ENCODE results near the gene FUT3.

Gene FUT3

DNA sequence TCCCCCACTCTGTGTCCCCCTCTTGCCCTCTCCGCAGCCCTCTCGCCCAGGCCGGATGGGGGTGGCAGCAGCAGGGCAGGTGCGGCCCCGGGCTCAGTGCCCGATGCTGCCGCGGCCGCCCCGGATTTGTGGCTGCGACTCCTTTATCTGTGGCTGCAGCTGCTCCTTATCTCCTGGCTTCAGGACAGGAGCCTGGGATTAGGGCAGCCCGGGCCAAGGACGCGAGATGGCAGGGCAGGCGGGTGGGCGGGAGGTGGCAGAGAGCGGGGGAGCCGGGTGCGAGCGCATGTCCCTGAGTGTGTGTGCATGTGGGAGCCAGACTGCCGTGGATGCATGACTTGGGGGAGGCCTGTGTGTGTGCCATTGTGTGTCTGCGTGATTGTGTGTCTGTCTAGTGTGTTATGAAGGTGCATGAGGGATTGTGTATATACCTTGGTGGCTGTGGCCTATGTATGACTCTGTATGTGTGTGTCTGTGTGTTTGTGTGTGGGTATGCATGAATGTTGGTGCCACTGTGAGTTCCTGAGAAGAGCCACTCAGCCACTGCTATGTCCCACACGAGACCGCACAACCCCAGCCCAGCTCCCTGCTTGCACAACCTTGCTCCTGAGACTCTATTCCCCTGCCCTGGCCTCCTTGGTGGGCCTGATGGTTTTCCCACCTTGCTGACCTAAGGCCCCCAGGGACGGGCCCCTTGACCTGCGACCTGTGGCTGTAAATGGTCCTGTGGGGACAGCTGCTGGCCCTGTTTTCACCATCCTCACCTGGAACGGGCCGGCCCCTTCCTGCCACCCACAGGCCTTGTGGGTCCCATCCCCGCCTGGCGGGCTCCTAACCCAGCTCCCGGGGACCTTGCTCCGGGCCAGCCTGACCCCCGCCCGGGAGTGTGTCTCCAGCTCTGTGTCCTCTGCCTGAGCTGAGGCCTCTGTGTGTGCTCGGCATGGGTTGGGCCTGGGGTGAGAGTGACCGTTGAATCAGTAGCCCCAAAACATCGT, 51.7 kb downstream of the FUT3 start:
- no peak for DNase-seq

DNA sequence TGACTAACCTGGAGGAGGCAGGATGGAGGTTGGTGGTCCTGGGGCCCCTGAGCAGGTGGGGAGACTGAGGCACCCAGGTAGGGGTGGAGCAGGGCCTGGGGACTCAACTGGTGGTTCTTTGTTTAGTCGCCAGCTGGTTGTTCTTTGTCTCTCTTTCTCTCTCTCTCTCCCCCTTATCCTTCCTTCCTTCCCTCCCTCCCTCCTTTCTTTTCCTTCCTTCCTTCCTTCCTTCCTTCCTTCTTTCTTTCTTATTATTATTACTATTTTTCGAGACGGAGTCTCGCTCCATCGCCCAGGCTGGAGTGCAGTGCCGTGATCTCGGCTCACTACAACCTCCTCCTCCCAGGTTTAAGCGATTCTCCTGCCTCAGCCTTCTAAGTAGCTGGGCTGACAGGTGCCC, 53.0 kb downstream of the FUT3 start:
- DNase-seq: no peak

DNA sequence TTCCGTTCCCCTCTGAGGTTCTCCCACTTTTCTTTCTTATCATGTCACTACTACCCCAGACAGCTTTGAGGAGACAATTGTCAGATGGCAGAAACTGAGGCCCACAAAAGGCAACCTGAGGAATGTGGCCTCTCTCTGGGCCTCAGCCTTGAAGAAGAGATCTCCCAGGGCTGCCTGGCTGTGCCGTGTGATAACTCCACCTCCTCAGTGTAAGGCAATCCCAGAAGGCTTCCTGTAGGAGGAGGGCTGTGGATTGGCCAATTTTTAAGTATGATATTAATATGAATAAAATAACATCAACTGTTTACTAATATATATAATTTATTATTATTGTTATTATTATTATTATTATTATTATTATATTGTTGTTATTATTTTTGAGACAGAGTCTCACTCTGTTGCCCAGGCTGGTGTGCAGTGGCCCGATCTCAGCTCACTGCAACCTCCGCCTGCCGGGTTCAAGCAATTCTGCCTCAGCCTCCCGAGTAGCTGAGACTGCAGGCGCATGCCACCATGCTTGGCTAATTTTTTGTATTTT, 55.8 kb downstream of the FUT3 start:
- DNase-seq: no peak

DNA sequence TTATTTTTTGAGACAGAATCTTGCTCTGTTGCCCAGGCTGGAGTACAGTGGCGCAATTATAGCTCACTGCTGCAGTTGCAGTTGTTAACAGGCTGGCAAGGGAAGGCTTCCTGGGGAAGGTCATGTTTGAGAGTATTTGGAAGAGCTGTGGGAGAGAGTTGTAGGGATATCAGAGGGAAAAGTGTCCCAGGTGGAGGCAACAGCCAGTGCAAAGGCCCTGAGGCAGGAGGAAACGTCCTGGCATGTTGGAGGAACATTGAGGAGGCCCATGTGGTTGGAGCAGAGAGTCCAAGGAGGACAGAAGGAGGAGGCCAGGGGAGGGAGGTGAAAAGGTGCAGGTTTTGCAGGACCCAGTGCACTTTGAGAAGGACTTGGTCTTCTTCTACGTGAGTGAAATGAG, 58.1 kb downstream of the FUT3 start:
- DNase-seq: no peak

Data from kidney glomerular epithelial cell (primary cell).